Neuron (in vitro differentiated cells): ENCODE data around the gene PLCB2.

Source experiments
- H2AFZ ChIP-seq: one replicate; pipeline ENCODE4 v1.6.1; 2013; ENCODE audit warnings: low read depth, mild to moderate bottlenecking, inconsistent platforms, low read length, moderate library complexity
- H3K27me3 ChIP-seq: one replicate; pipeline ENCODE4 v1.6.1; 2013; ENCODE audit warnings: low read length; ENCODE audit not compliant: insufficient read depth
- H3K36me3 ChIP-seq: one replicate; pipeline ENCODE4 v1.6.1; 2013; ENCODE audit warnings: low read length; ENCODE audit not compliant: insufficient read depth
- H3K4me1 ChIP-seq: one replicate; pipeline ENCODE4 v1.6.1; 2013; ENCODE audit warnings: low read length; ENCODE audit not compliant: insufficient read depth
- H3K4me3 ChIP-seq: 2 replicates; pipeline ENCODE4 v1.5.1; 2013; ENCODE audit warnings: mild to moderate bottlenecking, low read length, moderate library complexity
- H3K9me3 ChIP-seq: one replicate; pipeline ENCODE4 v1.6.1; 2013; ENCODE audit warnings: low read length

The PLCB2 gene

DNA sequence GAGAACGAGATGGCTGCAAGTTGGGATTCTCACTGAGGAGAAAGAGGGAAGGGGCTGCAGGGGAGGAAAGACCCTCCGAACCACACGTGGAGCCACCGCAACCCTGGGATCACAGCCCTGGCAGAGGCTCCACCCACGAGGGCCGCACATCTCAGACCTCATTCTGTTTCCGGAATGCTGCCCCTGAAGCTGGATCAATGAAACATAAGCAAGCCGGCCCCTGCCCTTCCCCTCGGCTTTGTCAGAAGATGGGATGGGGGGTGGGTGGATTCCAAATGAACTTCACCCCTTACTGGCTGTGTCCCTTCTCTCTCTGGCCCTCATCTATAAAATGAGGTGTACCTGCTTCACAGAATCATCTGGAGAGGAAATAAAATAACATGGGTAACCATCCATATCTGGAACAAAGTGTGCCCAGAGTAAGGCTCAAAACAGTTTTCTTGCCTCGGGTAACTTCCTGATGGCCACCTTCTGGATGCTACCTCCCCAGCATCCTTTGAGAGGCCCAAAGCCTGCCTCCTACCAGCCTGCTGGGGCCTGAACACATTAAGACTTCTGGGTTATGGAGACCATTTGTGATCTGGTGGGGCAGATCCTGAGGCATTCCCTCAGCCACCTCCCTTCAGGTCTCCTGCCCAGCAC, 37.6 kb upstream of the PLCB2 start:
- no peaks in the 10 kb centered on the region for H3K36me3 ChIP-seq
- no peak overlapping the region for H2AFZ ChIP-seq
- peaks cover 30% of the 10 kb centered on the region for H3K27me3 ChIP-seq
- peaks cover 10% of the 10 kb centered on the region for H3K4me1 ChIP-seq
- no peaks in the 10 kb centered on the region for H3K9me3 ChIP-seq
- no peak overlapping the region for H3K4me3 ChIP-seq

DNA sequence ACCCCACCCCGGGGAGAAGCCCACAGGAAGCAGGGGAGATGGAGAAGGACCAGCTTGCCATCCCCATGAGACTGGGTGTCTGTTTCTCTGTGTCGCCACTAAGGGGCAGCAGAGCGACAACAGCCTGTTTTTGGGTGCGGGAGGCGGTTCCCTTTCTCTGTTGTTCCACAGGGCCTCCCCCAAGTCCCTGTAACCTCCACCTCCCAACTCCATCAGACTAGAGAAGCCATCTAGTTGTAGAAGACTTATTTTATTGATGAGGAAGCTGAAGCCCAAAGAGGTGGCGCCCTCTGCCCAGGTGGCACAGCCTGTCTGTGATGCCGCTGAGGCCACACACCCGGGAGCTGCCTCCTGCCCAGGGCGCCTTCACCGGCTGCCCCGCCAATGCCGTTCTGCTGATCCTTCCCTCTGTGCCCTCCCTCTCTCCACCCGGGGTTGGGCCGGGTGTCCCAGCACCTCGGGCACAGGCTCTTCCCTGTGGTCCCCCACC, 36.9 kb upstream of the PLCB2 start:
- Histone ChIP-seq H3K36me3 (no peaks in the 10 kb centered on the region), H3K9me3 (no peaks in the 10 kb centered on the region), H2AFZ (no peak overlapping the region), H3K4me3 (no peak overlapping the region), H3K4me1 (peaks cover 12% of the 10 kb centered on the region), H3K27me3 (peaks cover 25% of the 10 kb centered on the region)

DNA sequence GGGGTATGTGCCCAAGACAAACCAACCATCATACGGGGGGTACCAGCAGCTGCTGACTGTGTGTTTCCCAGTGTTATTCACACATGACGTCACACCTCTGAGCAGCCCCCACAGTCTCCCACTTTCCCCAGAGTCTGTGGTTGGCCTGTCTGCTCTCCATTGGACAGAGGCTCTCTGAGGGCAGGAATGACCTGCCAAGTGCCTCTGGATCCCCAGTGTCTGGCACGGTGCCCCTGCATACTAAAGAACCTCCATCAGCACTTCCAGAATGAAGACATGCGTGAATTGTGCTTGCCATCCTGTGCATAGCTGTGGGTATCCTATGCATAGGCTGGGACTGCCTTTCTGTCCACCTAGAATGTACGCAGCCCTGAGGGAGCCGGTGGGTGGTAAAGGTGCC, 36.5 kb upstream of the PLCB2 start:
- H3K36me3 ChIP-seq = no peaks in the 10 kb centered on the region
- H3K27me3 ChIP-seq = peaks cover 24% of the 10 kb centered on the region
- H3K9me3 ChIP-seq = no peaks in the 10 kb centered on the region
- peaks cover 12% of the 10 kb centered on the region for H3K4me1 ChIP-seq
- no peak overlapping the region for H2AFZ ChIP-seq
- no peak overlapping the region for H3K4me3 ChIP-seq

DNA sequence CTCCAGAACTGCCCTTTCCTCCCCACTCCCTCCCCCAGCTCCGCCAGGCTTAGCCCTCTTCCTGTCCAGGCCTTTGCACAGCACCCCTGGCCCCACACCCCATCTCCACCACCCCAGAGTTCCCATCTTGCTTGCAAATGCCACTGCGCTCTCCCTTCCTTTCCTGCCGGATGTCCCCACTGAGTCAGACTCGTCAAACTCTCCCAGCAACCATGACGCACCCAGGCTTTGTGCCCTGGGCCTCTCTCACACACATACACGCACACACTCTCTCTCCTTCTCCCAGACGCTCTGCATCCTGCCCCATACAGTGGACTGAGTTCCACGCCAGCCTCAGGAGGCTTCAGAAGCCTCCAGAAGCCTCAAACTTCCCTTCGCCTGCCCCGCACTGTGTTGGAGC, 35.8 kb upstream of the PLCB2 start:
- peaks cover 12% of the 10 kb centered on the region for H3K4me1 ChIP-seq
- no peak overlapping the region for H2AFZ ChIP-seq
- no peaks in the 10 kb centered on the region for H3K9me3 ChIP-seq
- no peaks in the 10 kb centered on the region for H3K36me3 ChIP-seq
- H3K4me3 ChIP-seq = no peak overlapping the region
- peaks cover 19% of the 10 kb centered on the region for H3K27me3 ChIP-seq

DNA sequence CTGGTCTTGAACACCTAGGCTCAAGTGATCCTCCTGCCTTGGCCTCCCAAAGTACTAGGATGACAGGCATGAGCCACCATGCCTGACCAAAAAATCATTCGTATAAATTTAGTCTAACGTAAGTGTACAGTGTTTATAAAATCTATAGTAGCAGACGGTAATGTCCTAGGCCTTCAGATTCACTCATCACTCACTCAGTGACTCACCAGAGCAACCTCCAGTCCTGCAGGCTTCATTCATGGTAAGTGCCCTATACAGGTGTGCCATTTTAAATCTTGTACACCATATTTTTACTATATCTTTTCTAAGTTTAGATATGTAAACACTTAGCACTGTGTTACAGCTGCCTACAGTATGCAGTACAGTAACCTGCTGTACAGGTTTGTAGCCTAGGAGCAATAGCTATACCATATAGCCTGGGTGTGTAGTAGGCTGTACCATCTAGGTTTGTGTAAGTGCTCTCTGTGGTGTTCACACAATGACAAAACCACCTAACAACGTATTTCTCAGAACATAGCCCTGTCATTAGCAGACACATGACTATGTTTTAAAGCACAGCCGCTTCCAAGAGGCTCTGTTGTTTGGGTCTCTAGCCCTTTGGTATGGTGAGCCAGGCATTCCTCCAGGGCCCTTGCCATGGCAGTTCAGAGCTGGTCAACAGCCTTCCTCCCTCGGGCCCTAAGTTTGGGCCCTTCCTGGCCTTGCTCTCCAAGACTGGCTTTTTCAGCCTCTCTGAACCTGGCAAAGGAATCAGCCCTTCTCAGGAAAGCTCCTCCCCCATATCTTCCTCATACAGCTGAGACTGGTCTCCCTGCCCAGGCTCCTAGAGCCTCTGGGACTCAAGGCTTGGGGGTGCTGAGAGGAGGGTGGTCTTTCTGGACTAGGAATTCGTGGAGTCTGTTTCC, 34.9 kb upstream of the PLCB2 start:
- Histone ChIP-seq H3K4me3 (no peak overlapping the region), H3K9me3 (no peaks in the 10 kb centered on the region), H3K4me1 (peaks cover 13% of the 10 kb centered on the region), H2AFZ (no peak overlapping the region), H3K36me3 (no peaks in the 10 kb centered on the region), H3K27me3 (peaks cover 16% of the 10 kb centered on the region)

DNA sequence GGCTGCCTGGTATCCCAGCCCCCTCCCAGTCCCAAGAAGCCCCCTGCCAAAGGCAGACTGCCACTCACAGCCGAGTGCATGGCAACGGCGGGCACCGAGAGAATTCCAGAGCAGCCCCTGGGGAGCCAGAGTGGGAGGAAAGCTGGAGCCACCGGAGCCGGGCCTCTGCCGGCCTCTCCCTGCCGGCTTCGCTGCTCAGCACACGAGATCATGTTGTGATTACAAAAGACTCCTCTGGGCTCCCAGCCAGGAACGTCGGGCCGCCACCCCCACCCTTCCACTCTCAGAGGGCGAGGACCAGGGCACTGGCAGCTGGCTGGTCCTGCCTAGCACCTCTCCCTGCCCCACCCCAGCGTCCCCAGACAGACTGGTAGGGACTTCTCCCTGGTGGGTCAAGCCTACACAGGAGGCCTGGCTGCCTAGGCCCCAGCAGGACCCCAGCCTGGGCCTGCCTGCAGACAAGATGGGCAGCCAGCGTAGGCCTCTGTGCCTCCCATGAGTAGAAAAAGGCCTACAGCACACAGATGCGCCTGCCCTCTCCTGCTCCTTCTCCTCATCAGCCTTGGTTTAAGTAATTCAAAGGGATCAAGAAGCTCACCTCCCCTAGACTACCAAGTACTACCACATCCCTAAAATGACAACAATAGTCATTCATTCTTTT, 33.1 kb upstream of the PLCB2 start, which contains the start of gene CCDC9B:
Gene CCDC9B, minus strand, starts transcription at position 200 of the 661 bp plus-strand sequence. Its CDS starts 120 bp downstream, at position 80.
- peaks cover 6% of the 10 kb centered on the region for H3K27me3 ChIP-seq
- no peak within 1 kb of the TSS for H2AFZ ChIP-seq
- H3K4me3 ChIP-seq = no peak within 1 kb of the TSS
- H3K9me3 ChIP-seq = no peaks in the 10 kb centered on the region
- H3K4me1 ChIP-seq = peaks cover 14% of the 10 kb centered on the region
- no peaks in the 10 kb centered on the region for H3K36me3 ChIP-seq

DNA sequence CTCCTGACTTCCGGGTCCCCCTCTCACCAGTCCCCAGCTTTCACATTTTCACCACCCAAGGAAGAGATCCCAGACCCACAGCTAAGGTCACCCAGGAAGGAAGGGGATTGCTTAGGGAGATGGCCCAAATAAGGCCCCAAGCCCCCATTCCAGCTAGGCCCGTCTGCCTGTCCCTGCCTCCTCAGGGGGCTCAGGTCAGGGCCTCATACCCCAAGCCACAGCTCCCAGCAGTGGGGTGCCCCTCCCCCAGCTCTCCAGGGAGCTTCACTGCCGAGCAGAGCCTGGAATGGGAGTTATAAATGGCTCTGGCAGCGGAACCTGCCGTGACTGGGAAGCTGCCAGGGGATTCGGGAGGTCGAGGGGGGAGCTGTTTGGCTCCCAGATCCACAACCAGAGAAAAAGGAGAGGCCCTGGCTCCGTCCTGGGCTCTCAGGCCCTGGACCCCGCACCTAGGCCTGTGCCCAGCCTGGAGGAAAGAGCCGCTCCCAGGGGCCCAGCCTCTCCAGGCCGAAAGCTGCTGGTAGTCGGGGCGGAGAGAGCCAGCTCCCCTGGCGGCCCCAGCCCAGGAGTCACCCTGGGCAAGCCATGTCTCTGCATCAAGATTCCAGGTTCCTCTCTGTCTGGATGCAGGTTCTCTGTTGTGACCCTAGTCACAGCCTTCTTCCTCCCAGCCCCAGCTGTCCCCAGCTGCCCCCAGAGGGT, 32.5 kb upstream of the PLCB2 start:
- H2AFZ ChIP-seq = no peak overlapping the region
- H3K27me3 ChIP-seq = peaks cover 2% of the 10 kb centered on the region
- H3K4me3 ChIP-seq = no peak overlapping the region
- H3K36me3 ChIP-seq = no peaks in the 10 kb centered on the region
- no peaks in the 10 kb centered on the region for H3K9me3 ChIP-seq
- H3K4me1 ChIP-seq = peaks cover 14% of the 10 kb centered on the region

DNA sequence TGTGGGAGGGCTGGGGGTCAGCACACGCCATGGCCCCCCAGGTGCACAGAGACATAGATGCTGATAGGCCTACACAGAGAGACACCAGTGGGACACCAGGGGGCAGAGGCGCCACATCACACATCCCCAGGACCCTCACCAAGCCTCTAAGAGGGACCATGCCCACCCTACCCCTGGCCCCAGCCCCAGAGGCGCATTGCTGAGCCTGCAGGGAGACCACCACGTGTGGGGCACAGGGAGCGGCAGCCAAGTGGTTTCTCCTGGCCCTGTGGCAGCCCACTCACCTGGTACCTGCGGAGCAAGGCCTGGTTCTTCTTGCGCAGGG, 31.8 kb upstream of the PLCB2 start:
- Histone ChIP-seq H2AFZ (no peak overlapping the region), H3K9me3 (no peaks in the 10 kb centered on the region)

DNA sequence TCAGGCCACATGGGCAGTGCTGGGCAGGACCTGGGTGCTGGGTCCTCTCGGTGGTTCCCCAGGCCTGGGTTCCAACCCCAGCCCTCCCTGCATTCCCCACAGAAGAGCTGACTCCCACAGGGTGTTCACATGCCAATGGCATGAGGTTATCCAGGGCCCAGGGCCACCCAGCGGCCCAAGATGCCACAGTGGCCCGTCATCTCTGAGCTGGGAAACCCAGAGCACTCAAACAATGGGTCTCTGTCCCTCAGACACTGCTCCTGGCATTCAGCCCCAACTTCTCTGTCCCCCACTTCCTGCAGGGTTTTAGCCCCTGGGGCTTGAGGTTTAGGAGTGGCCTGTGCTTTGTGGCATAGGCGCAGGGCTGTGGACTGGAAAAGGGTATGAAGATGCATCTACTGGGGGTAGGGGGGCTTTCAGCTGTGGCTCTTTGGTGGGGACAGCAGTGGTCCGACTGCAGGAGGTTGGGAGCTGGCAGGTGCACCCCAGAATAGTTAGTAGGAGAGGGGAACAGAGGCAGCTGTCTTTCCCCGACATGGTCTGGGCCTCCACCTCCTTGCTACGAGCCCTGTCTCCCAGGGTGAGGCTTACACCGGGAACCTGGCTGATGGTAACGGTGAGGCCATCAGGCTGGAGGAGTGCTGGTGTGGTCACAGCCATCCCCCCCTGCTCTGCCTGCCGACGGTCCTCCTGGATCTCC, 31.3 kb upstream of the PLCB2 start:
- H3K4me1 ChIP-seq = peaks cover 14% of the 10 kb centered on the region
- peaks cover 2% of the 10 kb centered on the region for H3K27me3 ChIP-seq
- H3K4me3 ChIP-seq = no peak overlapping the region
- no peaks in the 10 kb centered on the region for H3K36me3 ChIP-seq
- no peak overlapping the region for H2AFZ ChIP-seq
- no peaks in the 10 kb centered on the region for H3K9me3 ChIP-seq

More for the DNA sequence above, 31.8 kb upstream of the PLCB2 start:
- peaks cover 2% of the 10 kb centered on the region for H3K27me3 ChIP-seq
- H3K4me1 ChIP-seq = peaks cover 14% of the 10 kb centered on the region
- H3K36me3 ChIP-seq = no peaks in the 10 kb centered on the region
- H3K4me3 ChIP-seq = no peak overlapping the region

DNA sequence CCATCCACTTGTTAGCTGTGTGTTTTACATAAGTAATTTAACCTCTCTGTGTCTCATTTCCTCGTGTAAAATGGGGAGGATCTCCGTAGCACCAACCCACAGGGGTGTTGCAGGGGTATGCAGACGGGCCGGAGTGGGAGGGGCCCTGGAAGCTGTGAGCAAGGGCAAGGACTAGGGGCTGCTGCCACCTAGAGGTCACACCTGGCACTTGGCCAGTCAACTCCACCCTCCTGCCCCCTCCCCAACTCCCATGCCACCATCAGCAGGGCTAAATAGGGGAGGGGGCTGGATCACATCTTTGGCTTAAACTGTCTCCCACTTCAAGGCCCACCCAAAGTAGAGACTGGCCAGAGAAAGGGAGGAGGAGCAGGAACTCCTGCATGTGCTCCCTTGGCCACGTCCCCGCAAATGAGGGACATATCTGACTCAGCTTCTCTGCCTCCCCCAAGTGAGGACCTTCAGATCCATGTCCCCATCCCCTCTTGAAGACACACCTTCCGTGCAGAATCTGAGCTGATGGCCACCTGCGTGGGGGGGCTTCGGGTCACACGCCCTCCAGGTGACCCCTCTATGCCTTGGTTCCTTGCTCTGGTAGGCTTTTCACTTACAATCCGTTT, 30.4 kb upstream of the PLCB2 start:
- H3K9me3 ChIP-seq = no peaks in the 10 kb centered on the region
- H3K36me3 ChIP-seq = no peaks in the 10 kb centered on the region
- H3K4me3 ChIP-seq = no peak overlapping the region
- H3K27me3 ChIP-seq = peaks cover 2% of the 10 kb centered on the region
- H3K4me1 ChIP-seq = peaks cover 12% of the 10 kb centered on the region
- H2AFZ ChIP-seq = no peak overlapping the region

DNA sequence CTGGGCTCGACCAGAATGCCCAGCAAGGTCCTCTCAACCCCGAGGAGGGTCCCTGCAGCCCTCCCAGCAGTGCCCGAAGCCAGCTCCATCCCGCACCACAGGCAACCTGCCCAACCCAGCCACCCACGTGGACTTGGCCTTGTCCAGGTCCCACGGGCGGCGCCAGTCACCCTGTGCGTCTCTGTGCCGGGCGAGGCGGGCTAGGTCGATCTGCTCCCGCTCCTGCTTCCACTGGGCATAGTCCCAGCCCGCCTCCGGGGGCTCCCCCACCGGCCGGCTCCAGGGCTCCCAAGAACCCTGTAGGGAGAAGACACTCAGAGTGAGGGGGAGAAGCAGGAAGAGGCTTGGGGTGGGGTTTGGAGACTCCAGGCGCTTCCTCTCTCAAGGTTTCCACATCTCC, 29.9 kb upstream of the PLCB2 start:
- peaks cover 12% of the 10 kb centered on the region for H3K4me1 ChIP-seq
- H3K4me3 ChIP-seq = no peak overlapping the region
- H2AFZ ChIP-seq = no peak overlapping the region
- H3K27me3 ChIP-seq = peaks cover 2% of the 10 kb centered on the region
- no peaks in the 10 kb centered on the region for H3K9me3 ChIP-seq
- no peaks in the 10 kb centered on the region for H3K36me3 ChIP-seq

DNA sequence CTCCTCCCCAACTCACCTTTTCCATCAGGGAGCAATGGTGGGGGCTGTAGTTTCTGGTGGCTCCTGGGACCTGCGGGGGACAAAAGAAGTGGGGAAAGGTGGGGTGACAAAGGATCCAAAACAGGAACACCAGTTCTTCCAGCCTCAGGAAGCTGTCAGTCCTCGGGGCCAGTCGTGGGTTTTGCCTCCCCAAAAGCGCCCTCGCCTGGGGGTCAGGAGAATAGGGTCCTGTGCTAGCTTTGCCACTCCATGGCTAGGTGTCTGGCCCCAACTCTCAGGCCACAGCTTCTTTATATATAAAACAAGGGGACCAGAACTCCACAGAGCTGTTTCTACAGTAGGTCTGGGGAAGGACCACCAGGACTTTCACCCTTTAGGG, 29.0 kb upstream of the PLCB2 start:
- Histone ChIP-seq H3K9me3 (no peaks in the 10 kb centered on the region), H3K27me3 (peaks cover 2% of the 10 kb centered on the region), H3K4me3 (no peak overlapping the region), H3K4me1 (peaks cover 12% of the 10 kb centered on the region), H2AFZ (no peak overlapping the region), H3K36me3 (no peaks in the 10 kb centered on the region)
